GM18951 (cell line): ENCODE results near the gene CAPS2.

Experiments used
- POLR2A ChIP-seq: IDR thresholded peaks from 4 replicates; pipeline ENCODE4 v1.6.1; 2011; ENCODE audit warnings: mild to moderate bottlenecking; ENCODE audit not compliant: insufficient read length, insufficient read depth; ENCODE audit errors: extremely low read depth
- in situ Hi-C: fragments of 300-500 bp; cut with MboI; formaldehyde crosslinking; loops from one replicate; pipeline ENCODE4 v1.12.0; 2022; ENCODE audit warnings: low sequenced_read_pairs, mixed read lengths, inconsistent platforms; ENCODE audit not compliant: unreplicated experiment

The CAPS2 gene

DNA sequence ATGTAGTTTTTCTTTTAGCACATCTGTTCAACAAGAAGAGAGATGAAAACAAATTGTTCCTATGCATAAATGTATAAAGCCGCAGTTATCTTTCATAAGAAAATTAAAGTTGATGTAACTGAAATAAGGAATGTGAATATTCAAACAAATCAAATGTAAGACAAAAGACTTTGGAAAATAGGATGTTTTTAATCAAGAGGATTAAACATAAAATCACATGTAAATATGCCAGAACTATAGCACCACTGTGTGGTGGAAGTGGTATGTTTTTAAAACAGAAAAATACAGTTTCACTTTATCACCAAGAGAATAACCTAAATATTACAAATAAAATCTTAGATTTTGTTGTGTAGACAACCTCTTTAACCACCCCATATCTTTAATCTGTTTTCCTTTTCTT, 40.4 kb downstream of the CAPS2 start:
- in situ Hi-C loops = no loop called here
- TF ChIP-seq POLR2A = no peak

DNA sequence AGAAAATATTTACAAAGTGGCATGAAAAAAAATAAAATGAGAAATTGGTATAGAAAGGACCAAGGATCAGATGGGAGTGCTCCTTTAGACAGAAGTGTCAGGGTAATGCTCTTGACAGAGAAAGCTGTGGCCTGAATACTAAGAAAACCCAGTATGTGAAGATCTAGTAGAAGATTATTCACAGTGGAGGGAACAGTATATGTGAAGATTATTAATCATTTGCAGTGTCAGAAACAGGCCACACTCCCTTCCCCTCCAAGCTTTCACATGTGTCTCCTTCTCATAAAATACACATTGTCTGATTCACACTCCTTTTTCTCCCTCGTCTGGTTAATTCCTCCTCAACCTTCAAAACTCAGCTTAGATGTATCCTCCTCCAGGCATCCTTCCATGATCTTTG, 41.3 kb downstream of the CAPS2 start:
- in situ Hi-C loops = no loop called here
- no peak for TF ChIP-seq POLR2A

DNA sequence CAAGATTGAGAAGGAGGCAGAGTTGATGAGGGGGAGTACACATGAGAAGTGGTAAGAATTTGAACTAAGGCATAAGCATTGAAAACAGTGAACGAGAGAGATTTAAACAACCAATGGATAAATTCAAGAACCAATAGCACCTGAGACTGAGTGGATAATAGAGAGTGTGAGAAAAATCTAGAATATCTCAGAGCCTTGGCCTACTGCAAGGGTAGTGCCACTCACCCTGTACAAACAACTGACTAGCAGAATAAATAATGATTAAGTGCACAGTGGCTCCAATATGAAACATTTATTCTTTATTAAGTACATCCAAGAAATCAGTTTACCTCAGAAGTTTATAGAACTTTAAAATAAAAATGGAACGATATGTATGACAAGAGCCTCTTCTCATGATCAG, 54.4 kb downstream of the CAPS2 start:
- in situ Hi-C loops = no loop called here
- TF ChIP-seq POLR2A = no peak

DNA sequence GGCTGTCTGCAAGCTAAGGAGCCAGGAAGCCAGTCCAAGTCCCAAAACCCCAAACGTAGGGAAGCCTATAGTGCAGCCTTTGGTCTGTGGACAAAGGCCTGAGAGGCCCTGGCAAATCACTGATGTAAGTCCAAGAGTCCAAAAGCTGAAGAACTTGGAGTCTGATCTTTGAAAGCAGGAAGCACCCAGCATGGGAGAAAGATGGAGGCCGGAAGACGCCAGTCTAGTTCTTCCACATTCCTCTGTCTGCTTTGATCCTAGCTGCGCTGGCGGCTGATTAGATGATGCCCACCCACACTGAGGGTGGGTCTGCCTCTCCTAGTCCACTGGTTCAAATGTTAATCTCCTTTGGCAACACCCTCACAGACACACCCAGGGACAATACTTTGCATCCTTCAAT, 58.5 kb downstream of the CAPS2 start:
- in situ Hi-C loops = no loop called here

DNA sequence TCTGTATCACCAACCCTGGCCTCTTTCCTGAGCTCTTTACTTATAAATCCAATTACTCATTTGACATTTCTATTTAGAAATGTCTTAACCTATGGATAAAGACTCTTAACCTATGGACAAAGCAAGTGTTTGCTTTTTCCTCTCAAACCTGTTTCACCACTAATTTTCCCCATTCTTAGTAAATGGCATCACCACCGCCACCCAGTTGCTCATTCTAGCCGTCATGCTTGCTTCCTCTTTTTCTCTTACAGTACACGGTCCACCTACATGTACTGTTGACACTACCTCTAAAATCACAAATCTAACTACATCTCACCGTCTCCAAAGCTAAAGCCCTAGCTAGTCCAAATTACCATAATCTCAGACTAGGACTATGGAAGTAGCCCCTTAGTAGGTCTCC, 60.0 kb downstream of the CAPS2 start:
- in situ Hi-C loops = no loop called here
- TF ChIP-seq POLR2A = no peak

More for the DNA sequence above, 58.5 kb downstream of the CAPS2 start:
- TF ChIP-seq POLR2A = no peak

DNA sequence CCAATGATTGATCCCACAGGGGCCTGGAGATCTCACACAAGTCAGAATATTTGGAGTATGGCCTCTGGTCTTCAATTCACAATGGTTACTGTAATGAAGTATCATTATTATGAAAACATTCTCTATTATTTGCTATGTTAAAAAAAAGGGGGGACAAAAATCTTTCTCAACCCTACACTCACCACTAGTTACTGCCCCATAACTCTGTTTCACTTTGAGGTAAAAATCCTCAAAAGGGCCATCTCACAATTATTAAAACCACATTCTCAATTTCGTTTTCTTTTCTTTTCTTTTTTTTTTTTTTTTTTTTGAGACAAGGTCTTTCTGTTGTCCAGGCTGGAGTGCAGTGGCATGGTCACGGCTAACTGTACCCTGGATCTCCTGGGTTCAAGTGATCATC, 60.9 kb downstream of the CAPS2 start:
- in situ Hi-C loops = no loop called here
- no peak for TF ChIP-seq POLR2A

DNA sequence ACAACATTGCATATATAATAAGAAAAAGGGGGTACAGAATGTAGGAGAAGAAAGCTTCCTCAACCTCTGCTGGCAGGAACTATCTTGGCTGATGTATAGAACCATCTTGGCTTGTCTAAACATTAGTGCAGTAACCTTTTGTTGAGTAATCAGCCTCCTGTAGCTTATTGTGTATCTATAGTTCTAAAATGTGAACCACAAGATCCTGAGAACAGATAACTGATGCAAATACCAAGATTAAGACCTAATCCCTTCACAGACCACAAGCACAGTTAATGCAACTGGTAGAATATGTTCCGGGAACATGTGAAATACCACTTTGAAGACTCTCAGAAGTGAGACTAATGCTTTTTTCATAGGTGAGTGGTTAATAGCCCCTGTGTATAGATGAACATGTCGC, 69.8 kb downstream of the CAPS2 start:
- in situ Hi-C loops = no loop called here
- TF ChIP-seq POLR2A = no peak

DNA sequence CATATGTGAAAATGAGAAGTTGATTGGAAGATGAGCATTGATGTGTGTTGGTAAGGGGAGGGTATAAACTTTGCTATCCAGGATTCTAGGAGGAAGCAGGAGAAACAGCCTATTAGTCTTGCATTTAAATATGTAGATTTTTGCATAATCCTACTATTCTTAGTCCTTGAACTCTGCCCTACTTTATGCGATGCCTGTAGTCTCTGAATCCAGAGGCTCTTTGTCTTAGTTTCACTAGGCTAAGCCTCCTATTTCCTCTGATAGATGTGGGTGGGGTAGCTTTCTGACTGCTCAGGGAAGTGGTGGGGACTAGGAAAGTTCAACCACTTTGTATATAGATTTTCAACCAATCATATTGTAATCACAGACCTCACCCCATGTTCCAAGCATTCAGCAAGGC, 71.0 kb downstream of the CAPS2 start:
- in situ Hi-C loops = no loop called here

DNA sequence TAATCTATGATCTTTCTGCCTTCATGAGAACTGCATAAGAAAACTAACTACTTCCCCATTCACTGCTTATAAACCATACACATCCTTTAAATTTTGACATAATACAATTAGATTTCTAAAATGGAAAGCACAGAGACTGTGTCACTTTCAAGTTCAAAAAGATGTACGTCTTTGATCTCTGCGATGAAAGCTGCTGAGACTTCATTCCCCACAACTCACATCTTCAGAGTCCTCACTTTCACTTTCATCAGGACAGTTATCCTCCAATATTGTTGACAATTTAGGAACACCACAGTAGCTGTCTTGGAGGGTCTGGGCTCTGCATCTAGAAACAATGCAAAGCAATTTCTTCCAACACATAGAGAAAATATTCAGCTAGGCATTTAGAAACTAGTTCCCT, 72.6 kb downstream of the CAPS2 start:
- TF ChIP-seq POLR2A = no peak
- in situ Hi-C loops = no loop called here

More for the DNA sequence above, 71.0 kb downstream of the CAPS2 start:
- TF ChIP-seq POLR2A = no peak

DNA sequence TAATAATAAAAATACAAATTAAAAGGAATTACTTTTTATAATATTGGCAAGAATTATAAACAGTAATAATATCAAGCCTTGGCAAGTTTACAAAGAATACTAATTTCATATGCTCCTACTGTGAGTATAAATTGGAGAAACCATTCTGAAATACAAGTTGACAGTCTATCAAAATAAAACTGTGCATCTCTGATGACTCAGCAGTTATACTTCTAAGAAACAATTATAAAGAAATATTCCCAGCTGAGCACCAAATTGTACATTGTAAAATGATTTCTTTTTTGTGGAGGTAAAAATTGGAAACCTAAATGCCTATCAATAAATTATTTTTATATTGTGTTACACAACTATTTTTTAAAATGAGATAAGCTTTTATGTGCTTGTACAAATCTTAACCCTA, 85.0 kb downstream of the CAPS2 start:
- in situ Hi-C loops = no loop called here
- no peak for TF ChIP-seq POLR2A

DNA sequence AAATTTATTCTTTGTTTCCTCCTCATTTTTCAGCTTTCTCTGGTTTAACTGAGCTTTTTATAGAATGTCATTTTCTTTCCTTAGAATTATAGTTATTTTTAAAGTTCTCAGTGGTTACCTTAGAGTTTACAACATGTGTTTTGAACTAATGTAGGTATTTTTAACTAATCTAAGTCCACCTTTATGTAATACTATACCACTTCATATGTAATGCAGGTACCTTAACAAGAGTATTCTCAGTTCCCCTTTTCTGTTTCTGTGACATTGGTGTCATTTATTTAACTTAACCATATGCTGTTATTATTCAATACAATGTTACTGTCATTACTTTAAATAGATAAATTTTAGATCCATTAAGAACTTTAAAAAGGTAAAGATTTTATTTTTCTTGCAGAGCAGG, 90.1 kb downstream of the CAPS2 start:
- in situ Hi-C loops = no loop called here
- no peak for TF ChIP-seq POLR2A

DNA sequence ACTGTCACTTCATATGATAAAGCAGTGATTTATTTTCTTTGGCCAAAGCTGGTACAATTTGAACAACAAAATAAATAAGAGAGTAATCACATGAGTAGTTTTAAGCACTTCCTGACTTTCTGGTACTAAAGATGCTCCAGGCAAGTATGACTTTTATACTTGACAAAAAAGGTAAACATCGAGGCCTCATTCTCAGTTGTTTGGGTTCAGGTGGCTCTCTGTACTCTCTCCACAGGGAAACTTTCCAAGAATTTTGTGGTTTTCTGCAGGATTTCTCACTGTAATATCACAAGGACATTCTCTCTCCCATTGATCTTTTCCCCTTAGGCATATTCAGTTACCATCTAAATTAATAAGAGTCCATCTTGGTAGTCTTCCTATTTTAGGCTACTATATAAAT, 93.9 kb downstream of the CAPS2 start:
- no peak for TF ChIP-seq POLR2A
- in situ Hi-C loops = no loop called here

DNA sequence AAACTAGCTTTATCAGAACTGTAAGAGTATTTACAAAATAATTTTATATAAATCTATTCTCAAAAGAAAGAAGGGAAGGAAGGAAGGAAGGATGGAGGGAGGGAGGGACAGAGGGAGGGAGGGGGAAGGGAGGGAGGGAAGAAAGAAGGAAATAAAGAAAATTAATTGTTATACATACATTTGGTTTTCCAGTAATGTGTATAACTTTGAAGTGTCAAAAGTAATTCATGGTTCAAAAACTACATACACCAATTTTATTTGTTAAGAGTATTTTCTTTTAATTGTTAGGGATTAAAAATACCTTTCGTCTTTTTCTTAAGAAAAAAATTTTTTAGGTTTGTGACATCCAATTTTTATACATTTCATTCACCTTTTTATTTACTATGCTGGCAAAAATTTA, 103.0 kb downstream of the CAPS2 start:
- in situ Hi-C loops = no loop called here
- no peak for TF ChIP-seq POLR2A
